GM23248 (cell line): ENCODE data around the gene DOCK9. TPM values are rescaled to one million over a fixed set of nuclear protein-coding genes. Genes with fewer than 3 reads are reported as not detected.
"Not testable (repeated sequence)": the region's sequence is repeated elsewhere in the genome, so short reads cannot be mapped to it uniquely, and the experiment has no call there.

Source experiments
- DNase-seq: peaks from one replicate; pipeline ENCODE4 v3.0.0-alpha.2; 2015
- H2AFZ ChIP-seq: fragments of 200-600 bp; sonication (generic); 2 replicates; pipeline ENCODE4 v1.6.1; 2016; ENCODE audit warnings: antibody characterized with exemption
- H3F3A ChIP-seq: fragments of 200-600 bp; sonication (generic); 2 replicates; pipeline ENCODE4 v1.6.1; 2016; ENCODE audit warnings: mild to moderate bottlenecking, antibody characterized with exemption, mixed run types; ENCODE audit not compliant: insufficient read depth
- H3K27ac ChIP-seq: fragments of 200-600 bp; sonication (generic); 2 replicates; pipeline ENCODE4 v1.5.1; 2016; ENCODE audit warnings: mild to moderate bottlenecking
- H3K27me3 ChIP-seq: fragments of 200-600 bp; sonication (generic); replicated peaks from 2 replicates; pipeline ENCODE4 v1.6.1; 2016; ENCODE audit warnings: mild to moderate bottlenecking; ENCODE audit not compliant: insufficient read depth
- H3K36me3 ChIP-seq: fragments of 200-600 bp; sonication (generic); 2 replicates; pipeline ENCODE4 v1.6.1; 2016; ENCODE audit warnings: low read depth, mild to moderate bottlenecking
- H3K4me1 ChIP-seq: fragments of 200-600 bp; sonication (generic); 2 replicates; pipeline ENCODE4 v1.6.1; 2016; ENCODE audit warnings: mild to moderate bottlenecking; ENCODE audit not compliant: insufficient read depth
- H3K4me2 ChIP-seq: fragments of 200-600 bp; sonication (generic); one replicate; pipeline ENCODE4 v1.6.1; 2016; ENCODE audit warnings: mild to moderate bottlenecking; ENCODE audit not compliant: unreplicated experiment
- H3K4me3 ChIP-seq: fragments of 200-600 bp; sonication (generic); 2 replicates; pipeline ENCODE4 v1.5.1; 2016; ENCODE audit warnings: mild to moderate bottlenecking
- H3K79me2 ChIP-seq: fragments of 200-600 bp; sonication (generic); 2 replicates; pipeline ENCODE4 v1.6.1; 2016; ENCODE audit warnings: mild to moderate bottlenecking; ENCODE audit not compliant: insufficient read depth
- H3K9ac ChIP-seq: fragments of 200-600 bp; sonication (generic); 2 replicates; pipeline ENCODE4 v1.6.1; 2016; ENCODE audit warnings: mild to moderate bottlenecking
- H3K9me2 ChIP-seq: fragments of 200-600 bp; sonication (generic); 2 replicates; pipeline ENCODE4 v1.6.1; 2016; ENCODE audit warnings: mixed run types, mild to moderate bottlenecking, moderate library complexity; ENCODE audit not compliant: insufficient read depth
- H3K9me3 ChIP-seq: fragments of 200-600 bp; sonication (generic); one replicate; pipeline ENCODE4 v1.6.1; 2017; ENCODE audit warnings: low read depth
- H4K20me1 ChIP-seq: fragments of 200-600 bp; sonication (generic); 2 replicates; pipeline ENCODE4 v1.6.0; 2016; ENCODE audit not compliant: insufficient read depth
- EZH2 ChIP-seq: fragments of 200-600 bp; sonication (generic); IDR thresholded peaks from 2 replicates; pipeline ENCODE4 v1.6.1; 2018; ENCODE audit warnings: antibody characterized with exemption, mild to moderate bottlenecking; ENCODE audit not compliant: insufficient read depth, poor library complexity, severe bottlenecking
- EZH2phosphoT487 ChIP-seq: fragments of 200-600 bp; sonication (generic); IDR thresholded peaks from 2 replicates; pipeline ENCODE4 v1.6.1; 2018; ENCODE audit warnings: antibody characterized with exemption, moderate library complexity, mild to moderate bottlenecking, low read depth; ENCODE audit not compliant: insufficient read depth
- WGBS, 2 experiments: methylation state at CpG; one replicate each; pipeline ENCODE4 v1.1.6; 2015 to 2017; ENCODE audit warnings: low lambda C conversion rate in 2 of 2, low coverage in 1 of 2; ENCODE audit errors: missing lambda C conversion rate in 2 of 2; 5-methylcytosine and 5-hydroxymethylcytosine counted together
- in situ Hi-C: fragments of 300-500 bp; cut with MboI; formaldehyde crosslinking; loops from 2 replicates; pipeline ENCODE4 v1.15.0; 2020
- polyA plus RNA-seq: library from polyadenylated mRNA; unstranded; fragments of >200 nt; fragmentation: Nextera tagmentation; extraction: Ambion mirVana; gene quantifications from 2 replicates; pipeline ENCODE4 v1.2.1, GENCODE V29; 2016
- total RNA-seq: library from RNA; depleted of rRNA; stranded (reverse); fragments of >200 nt; shearing (Covaris generic); gene quantifications from 2 replicates; pipeline ENCODE4 v1.2.3, GENCODE V29; 2014

The DOCK9 gene
- total and polyA plus RNA-seq, 2 experiments from 2014 or later, result 3.2 to 21.2 TPM

- Histone ChIP-seq H3K4me2 (peak overlapping the region; percentile 70), H3K36me3 (no peaks in the 10 kb centered on the region), H3K9ac (peak overlapping the region; percentile 14; the same call in 1 of the 2 replicates), H3K4me3 (peak overlapping the region; percentile 61), H4K20me1 (no peaks in the 10 kb centered on the region), H3K27ac (no peak overlapping the region), H3K9me2 (no peaks in the 10 kb centered on the region), H3F3A (no peaks in the 10 kb centered on the region), H3K4me1 (no peaks in the 10 kb centered on the region), H3K27me3 (peaks cover 17% of the 10 kb centered on the region), H3K9me3 (no peaks in the 10 kb centered on the region), H3K79me2 (no peaks in the 10 kb centered on the region), H2AFZ (peak overlapping the region; percentile 71)
- TF ChIP-seq EZH2 (no peak), EZH2phosphoT487 (no peak)
- 62 to 68% methylated on average over 15 of the region's 15 CpGs for WGBS, 2 experiments
- in situ Hi-C loops, result no loop called here
- DNase-seq, result no peak
These were observed 215.8 kb downstream of the DOCK9 start for GRCh38 chr13:98761986-98762616.

- WGBS, 2 experiments, result 42% methylated on average over 14 to 15 of the region's 15 CpGs
- Histone ChIP-seq H3K27ac (no peak overlapping the region), H3K4me2 (peak overlapping the region; percentile 70), H3K79me2 (no peaks in the 10 kb centered on the region), H2AFZ (peak overlapping the region; percentile 71), H3K4me3 (peak overlapping the region; percentile 61), H3K9ac (peak overlapping the region; percentile 14; the same call in 1 of the 2 replicates), H3K4me1 (no peaks in the 10 kb centered on the region), H3K36me3 (no peaks in the 10 kb centered on the region), H3F3A (no peaks in the 10 kb centered on the region), H3K9me2 (no peaks in the 10 kb centered on the region), H3K9me3 (no peaks in the 10 kb centered on the region), H4K20me1 (no peaks in the 10 kb centered on the region), H3K27me3 (peaks cover 10% of the 10 kb centered on the region; the same call in 1 of the 2 replicates)
- in situ Hi-C loops, result no loop called here
- peak; percentile 81 for DNase-seq
- TF ChIP-seq EZH2phosphoT487 (no peak), EZH2 (no peak)
These were observed 216.5 kb downstream of the DOCK9 start for GRCh38 chr13:98761126-98761985.

GRCh38 chr13:98755729-98756128 is 222.1 kb downstream of the DOCK9 start:
- H3F3A ChIP-seq, result no peaks in the 10 kb centered on the region
- H3K9me3 ChIP-seq, result no peaks in the 10 kb centered on the region
- H3K27ac ChIP-seq, result no peak overlapping the region
- no peak overlapping the region for H3K4me2 ChIP-seq
- 70 to 74% methylated on average over 9 of the region's 9 CpGs for WGBS, 2 experiments
- no peaks in the 10 kb centered on the region for H3K79me2 ChIP-seq
- no peak overlapping the region for H3K9ac ChIP-seq
- in situ Hi-C loops, result no loop called here
- no peaks in the 10 kb centered on the region for H3K4me1 ChIP-seq
- no peaks in the 10 kb centered on the region for H3K36me3 ChIP-seq
- no peaks in the 10 kb centered on the region for H3K9me2 ChIP-seq
- no peak overlapping the region for H2AFZ ChIP-seq
- no peak overlapping the region for H3K4me3 ChIP-seq
- H3K27me3 ChIP-seq, result peaks cover 48% of the 10 kb centered on the region
- DNase-seq, result no peak
- H4K20me1 ChIP-seq, result no peaks in the 10 kb centered on the region
- no peak for TF ChIP-seq EZH2
- no peak for TF ChIP-seq EZH2phosphoT487

- DNase-seq, result no peak
- Histone ChIP-seq H4K20me1 (no peaks in the 10 kb centered on the region), H3K9ac (no peak overlapping the region), H3K4me2 (no peak overlapping the region), H2AFZ (no peak overlapping the region), H3K9me2 (no peaks in the 10 kb centered on the region), H3K27ac (no peak overlapping the region), H3K4me3 (no peak overlapping the region), H3K4me1 (no peaks in the 10 kb centered on the region), H3K79me2 (no peaks in the 10 kb centered on the region), H3K9me3 (no peaks in the 10 kb centered on the region), H3F3A (0 out of 2 replicates have a peak, but pooled peaks cover under 1% of the 10 kb centered on the region), H3K27me3 (peaks cover 49% of the 10 kb centered on the region), H3K36me3 (no peaks in the 10 kb centered on the region)
- 81% methylated on average over 2 of the region's 2 CpGs for WGBS, 2 experiments
- TF ChIP-seq EZH2 (no peak), EZH2phosphoT487 (no peak)
- in situ Hi-C loops, result no loop called here
These were observed 222.7 kb downstream of the DOCK9 start for GRCh38 chr13:98755116-98755515.

- H3K4me1 ChIP-seq, H3K36me3 ChIP-seq, H3K79me2 ChIP-seq, H3K9me2 ChIP-seq, H3K9me3 ChIP-seq, DNase-seq, H3F3A ChIP-seq, H3K27ac ChIP-seq, H4K20me1 ChIP-seq, H2AFZ ChIP-seq, H3K9ac ChIP-seq, H3K4me2 ChIP-seq, H3K4me3 ChIP-seq, in situ Hi-C loops: not testable (repeated sequence)
- 78 to 82% methylated on average over 4 of the region's 4 CpGs for WGBS, 2 experiments
- peaks cover 49% of the 10 kb centered on the region for H3K27me3 ChIP-seq
These were observed 223.4 kb downstream of the DOCK9 start for GRCh38 chr13:98754468-98754867.
